Loucy (cell line): ENCODE data around the gene GLRX2.
A peak's percentile ranks its signal among the peaks of the same experiment; 100 is the strongest.

Experiments used
- H2AFZ ChIP-seq: fragments of 200-600 bp; sonication (generic); 2 replicates; pipeline ENCODE4 v1.6.0; 2016; ENCODE audit warnings: antibody characterized with exemption, mild to moderate bottlenecking, low read length, moderate library complexity
- H3F3A ChIP-seq: fragments of 200-600 bp; 2 replicates; pipeline ENCODE4 v1.6.0; 2016; ENCODE audit warnings: antibody characterized with exemption, low read depth, mild to moderate bottlenecking
- H3K27me3 ChIP-seq: fragments of 200-600 bp; sonication (generic); 2 replicates; pipeline ENCODE4 v1.6.1; 2014; ENCODE audit warnings: low read length, mild to moderate bottlenecking; ENCODE audit not compliant: insufficient read depth, poor library complexity, severe bottlenecking
- H3K36me3 ChIP-seq: fragments of 200-600 bp; sonication (generic); 2 replicates; pipeline ENCODE4 v1.6.1; 2016; ENCODE audit warnings: low read length; ENCODE audit not compliant: insufficient read depth
- H3K4me1 ChIP-seq: fragments of 200-600 bp; sonication (generic); 2 replicates; pipeline ENCODE4 v1.5.1; 2014; ENCODE audit warnings: low read length, mild to moderate bottlenecking; ENCODE audit not compliant: insufficient read depth, poor library complexity, severe bottlenecking
- H3K4me2 ChIP-seq: fragments of 200-600 bp; sonication (generic); 2 replicates; pipeline ENCODE4 v1.6.0; 2014; ENCODE audit warnings: antibody characterized with exemption, low read length, low read depth, mild to moderate bottlenecking; ENCODE audit not compliant: poor library complexity, severe bottlenecking
- H3K4me3 ChIP-seq: fragments of 200-600 bp; sonication (generic); 2 replicates; pipeline ENCODE4 v1.5.1; 2014; ENCODE audit warnings: low read length, mild to moderate bottlenecking, mixed read lengths; ENCODE audit not compliant: poor library complexity, severe bottlenecking
- H3K79me2 ChIP-seq: fragments of 200-600 bp; sonication (generic); 2 replicates; pipeline ENCODE4 v1.6.1; 2014; ENCODE audit warnings: low read length; ENCODE audit not compliant: insufficient read depth
- H3K9ac ChIP-seq: fragments of 200-600 bp; sonication (generic); 2 replicates; pipeline ENCODE4 v1.6.0; 2014; ENCODE audit warnings: mild to moderate bottlenecking, low read depth, low read length, moderate library complexity; ENCODE audit not compliant: poor library complexity, severe bottlenecking
- H3K9me2 ChIP-seq: fragments of 200-600 bp; sonication (generic); replicated peaks from 2 replicates; pipeline ENCODE4 v1.6.1; 2016; ENCODE audit warnings: low read depth, low read length, mixed read lengths
- H3K9me3 ChIP-seq: fragments of 200-600 bp; sonication (generic); 2 replicates; pipeline ENCODE4 v1.6.1; 2014; ENCODE audit warnings: mild to moderate bottlenecking, antibody characterized with exemption, low read length, low read depth; ENCODE audit not compliant: insufficient read depth
- H4K20me1 ChIP-seq: fragments of 200-600 bp; sonication (generic); 2 replicates; pipeline ENCODE4 v1.6.0; 2014; ENCODE audit warnings: antibody characterized with exemption, low read length, mild to moderate bottlenecking; ENCODE audit not compliant: insufficient read depth, poor library complexity, severe bottlenecking
- EZH2phosphoT487 ChIP-seq: fragments of 200-600 bp; IDR thresholded peaks from 2 replicates; pipeline ENCODE4 v1.6.1; 2018; ENCODE audit warnings: antibody characterized with exemption, mild to moderate bottlenecking, moderate library complexity, borderline replicate concordance
- TF ChIP-seq, protein P1 (sequence below): fragments of 200-600 bp; sonication (generic); conservative IDR thresholded peaks from 2 replicates; pipeline ENCODE4 v1.5.1; 2014; ENCODE audit warnings: mild to moderate bottlenecking, antibody characterized with exemption, low read length

GLRX2 gene

GRCh38 chr1:193123751-193124150, 18.5 kb upstream of the GLRX2 start:
- Histone ChIP-seq H3F3A (peaks cover 3% of the 10 kb centered on the region; the same call in 1 of the 2 replicates), H3K4me2 (peak overlapping the region; percentile 97), H4K20me1 (peaks cover 61% of the 10 kb centered on the region), H3K9me2 (no peaks in the 10 kb centered on the region), H3K9ac (peak overlapping the region; percentile 89), H2AFZ (no peak overlapping the region), H3K36me3 (peaks cover 6% of the 10 kb centered on the region; the same call in 1 of the 2 replicates), H3K79me2 (peaks cover 64% of the 10 kb centered on the region), H3K4me1 (peaks cover 43% of the 10 kb centered on the region), H3K27me3 (no peaks in the 10 kb centered on the region), H3K9me3 (no peaks in the 10 kb centered on the region), H3K4me3 (peak overlapping the region; percentile 98)
- no peak for TF ChIP-seq EZH2phosphoT487
- TF ChIP-seq, protein P1, sequence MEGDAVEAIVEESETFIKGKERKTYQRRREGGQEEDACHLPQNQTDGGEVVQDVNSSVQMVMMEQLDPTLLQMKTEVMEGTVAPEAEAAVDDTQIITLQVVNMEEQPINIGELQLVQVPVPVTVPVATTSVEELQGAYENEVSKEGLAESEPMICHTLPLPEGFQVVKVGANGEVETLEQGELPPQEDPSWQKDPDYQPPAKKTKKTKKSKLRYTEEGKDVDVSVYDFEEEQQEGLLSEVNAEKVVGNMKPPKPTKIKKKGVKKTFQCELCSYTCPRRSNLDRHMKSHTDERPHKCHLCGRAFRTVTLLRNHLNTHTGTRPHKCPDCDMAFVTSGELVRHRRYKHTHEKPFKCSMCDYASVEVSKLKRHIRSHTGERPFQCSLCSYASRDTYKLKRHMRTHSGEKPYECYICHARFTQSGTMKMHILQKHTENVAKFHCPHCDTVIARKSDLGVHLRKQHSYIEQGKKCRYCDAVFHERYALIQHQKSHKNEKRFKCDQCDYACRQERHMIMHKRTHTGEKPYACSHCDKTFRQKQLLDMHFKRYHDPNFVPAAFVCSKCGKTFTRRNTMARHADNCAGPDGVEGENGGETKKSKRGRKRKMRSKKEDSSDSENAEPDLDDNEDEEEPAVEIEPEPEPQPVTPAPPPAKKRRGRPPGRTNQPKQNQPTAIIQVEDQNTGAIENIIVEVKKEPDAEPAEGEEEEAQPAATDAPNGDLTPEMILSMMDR, result no peak

DNA sequence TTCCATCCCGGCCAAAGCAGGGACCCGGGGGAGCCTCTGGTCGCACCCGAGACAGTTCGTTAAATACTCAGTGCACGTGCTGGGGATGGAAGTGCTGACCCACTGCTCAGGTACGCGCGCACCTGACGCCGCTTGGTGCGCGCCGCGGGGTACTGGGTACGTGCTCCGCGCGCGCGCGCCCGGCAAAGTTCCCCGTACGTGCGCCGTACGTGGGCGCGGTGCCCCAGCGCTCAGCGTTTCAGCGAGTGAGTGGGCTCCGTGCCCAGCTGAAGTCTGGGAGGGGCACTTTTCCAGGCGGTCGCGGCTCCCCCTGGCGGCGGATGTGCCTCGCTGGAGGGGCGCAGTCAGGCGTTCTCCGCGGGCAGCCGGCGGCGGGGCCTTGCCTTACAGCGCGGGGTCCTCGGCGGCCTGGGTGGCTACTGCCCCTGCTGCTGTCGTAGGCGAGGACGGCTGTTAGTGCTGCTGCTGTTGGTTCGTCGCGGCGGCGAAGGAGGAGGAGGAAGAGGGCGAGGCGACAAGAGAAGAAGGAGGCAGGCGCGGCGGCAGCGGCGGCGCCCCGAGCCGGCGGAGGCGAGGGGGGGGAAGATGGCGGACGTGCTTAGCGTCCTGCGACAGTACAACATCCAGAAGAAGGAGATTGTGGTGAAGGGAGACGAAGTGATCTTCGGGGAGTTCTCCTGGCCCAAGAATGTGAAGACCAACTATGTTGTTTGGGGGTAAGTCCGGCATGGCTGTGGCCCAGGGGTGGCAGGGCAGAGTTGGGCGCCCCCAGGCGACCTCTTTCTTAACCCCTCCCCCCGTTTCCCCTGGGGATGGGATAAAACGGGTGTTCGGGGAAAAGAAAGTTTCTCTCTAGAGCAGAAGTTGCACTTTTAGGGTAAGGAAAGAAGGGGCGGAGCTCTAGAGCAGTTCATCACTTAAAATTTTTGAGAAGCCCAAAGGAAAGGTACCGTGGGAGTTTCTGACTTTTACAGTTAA, 16.7 kb upstream of the GLRX2 start, which contains the start of gene CDC73:
Gene CDC73, plus strand, starts transcription at position 416 of the 978 bp plus-strand sequence. Its CDS starts 170 bp downstream, at position 586.
- peaks cover 6% of the 10 kb centered on the region; the same call in 1 of the 2 replicates for H3K36me3 ChIP-seq
- H3K27me3 ChIP-seq, result no peaks in the 10 kb centered on the region
- TF ChIP-seq, protein P1, result peak; percentile 62
- TF ChIP-seq EZH2phosphoT487, result no peak
- peak within 1 kb of the TSS; percentile 98 for H3K4me3 ChIP-seq
- peaks cover 46% of the 10 kb centered on the region for H3K79me2 ChIP-seq
- no peaks in the 10 kb centered on the region for H3K9me3 ChIP-seq
- peak within 1 kb of the TSS; percentile 89 for H3K9ac ChIP-seq
- H4K20me1 ChIP-seq, result peaks cover 48% of the 10 kb centered on the region
- peak within 1 kb of the TSS; percentile 94 for H2AFZ ChIP-seq
- H3K4me1 ChIP-seq, result peaks cover 39% of the 10 kb centered on the region
- peaks cover 3% of the 10 kb centered on the region; the same call in 1 of the 2 replicates for H3F3A ChIP-seq
- H3K9me2 ChIP-seq, result no peaks in the 10 kb centered on the region
- peak within 1 kb of the TSS; percentile 97 for H3K4me2 ChIP-seq

DNA sequence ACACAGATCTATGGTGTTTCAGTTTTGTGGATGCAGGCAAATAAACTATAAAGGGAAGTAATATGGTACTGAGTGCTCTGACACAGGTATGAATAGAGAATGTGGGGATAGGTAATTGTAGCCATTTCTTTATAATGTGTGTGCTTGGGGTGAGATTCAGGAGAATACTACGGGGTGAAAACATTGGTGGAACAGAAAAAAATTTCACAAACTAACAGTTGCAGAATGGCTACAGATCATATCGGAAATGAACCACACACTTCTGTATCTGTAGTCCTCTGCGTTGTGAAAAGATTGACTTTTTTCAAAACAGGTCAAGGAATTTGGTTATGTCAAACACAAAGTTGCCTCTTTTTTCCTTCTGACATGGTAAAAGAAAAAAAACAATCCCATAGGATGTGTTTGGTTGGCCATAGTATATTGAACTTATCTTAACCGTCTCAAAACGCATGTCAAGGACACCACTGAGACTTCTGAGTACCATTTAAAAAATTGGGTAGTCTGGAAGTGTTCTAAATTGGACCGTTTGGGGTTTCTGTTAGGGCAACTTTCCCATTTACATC, 15.5 kb upstream of the GLRX2 start:
- H3K4me1 ChIP-seq, result peaks cover 39% of the 10 kb centered on the region
- peak overlapping the region; percentile 89 for H3K9ac ChIP-seq

More for the DNA sequence above, 15.5 kb upstream of the GLRX2 start:
- Histone ChIP-seq H3K4me3 (peak overlapping the region; percentile 98), H3K27me3 (no peaks in the 10 kb centered on the region), H3K36me3 (peaks cover 5% of the 10 kb centered on the region; the same call in 1 of the 2 replicates), H3K4me2 (peak overlapping the region; percentile 84), H2AFZ (peak overlapping the region; percentile 89; the same call in 1 of the 2 replicates), H3K79me2 (peaks cover 34% of the 10 kb centered on the region), H3K9me3 (no peaks in the 10 kb centered on the region), H4K20me1 (peaks cover 35% of the 10 kb centered on the region), H3K9me2 (no peaks in the 10 kb centered on the region), H3F3A (peaks cover 3% of the 10 kb centered on the region; the same call in 1 of the 2 replicates)
- no peak for TF ChIP-seq EZH2phosphoT487
- TF ChIP-seq, protein P1, result no peak
